Endothelial cell of umbilical vein (primary cell): ENCODE results near the gene IRS1. TPM values are rescaled to one million over a fixed set of nuclear protein-coding genes. Genes with fewer than 3 reads are reported as not detected.

Experiments
- BruUV-seq: library from RNA; stranded (reverse); fragments of 400-500 nt; replicated peaks from 2 replicates; lab custom pipeline; 2021; lab: Mats Ljungman, UMichigan
- CTCF ChIA-PET: fragments of 300-600, 350-600 bp; sonication (Branson Sonifier 250); formaldehyde crosslinking; loops from one replicate; lab custom pipeline; 2021; ENCODE audit warnings: antibody characterized with exemption, inconsistent platforms; lab: Charles Lee
- POLR2A ChIA-PET: fragments of 300-600, 350-600 bp; sonication (Branson Sonifier 250); formaldehyde crosslinking; loops from one replicate; lab custom pipeline; 2021; ENCODE audit warnings: antibody characterized with exemption, inconsistent platforms; lab: Charles Lee
- DNase-seq: peaks from one replicate; pipeline ENCODE4 v3.0.0-alpha.2; 2011; ENCODE audit warnings: low read depth, low spot score
- FAIRE-seq: peaks from 2 replicates; lab custom pipeline; 2011; peaks lifted over from hg19 to GRCh38; lab: Jason Lieb, UNC
- H2AFZ ChIP-seq: 2 replicates; pipeline ENCODE4 v1.6.0; 2012; ENCODE audit warnings: low read depth, low read length, control low read depth, inconsistent platforms
- H3K27ac ChIP-seq: 2 replicates; pipeline ENCODE4 v1.5.1; 2011; ENCODE audit warnings: low read depth, mild to moderate bottlenecking, control low read depth, low read length, moderate library complexity; ENCODE audit not compliant: insufficient read depth
- H3K27me3 ChIP-seq, 2 experiments: 2 replicates each; pipeline versions ENCODE4 v1.6.0 to v1.6.1; 2011; ENCODE audit warnings: low read length in 2 of 2, mixed read lengths in 1 of 2; ENCODE audit not compliant: control insufficient read depth in 2 of 2, insufficient read depth in 2 of 2
- H3K36me3 ChIP-seq, 2 experiments: 2 replicates in 1 of 2; 3 replicates in 1 of 2; pipeline ENCODE4 v1.5.1; 2011; ENCODE audit warnings: low read length in 2 of 2, mild to moderate bottlenecking in 1 of 2, moderate library complexity in 1 of 2; ENCODE audit not compliant: control insufficient read depth in 2 of 2, insufficient read depth in 2 of 2; ENCODE audit errors: extremely low read depth in 1 of 2
- H3K4me1 ChIP-seq: 3 replicates; pipeline ENCODE4 v1.5.1; 2011; ENCODE audit warnings: mild to moderate bottlenecking, low read length; ENCODE audit not compliant: control insufficient read depth, insufficient read depth; ENCODE audit errors: extremely low read depth
- H3K4me2 ChIP-seq: 2 replicates; pipeline ENCODE4 v1.6.1; 2011; ENCODE audit warnings: low read length, control low read depth, mixed read lengths; ENCODE audit not compliant: insufficient read depth
- H3K4me3 ChIP-seq, 3 experiments: fragments of 200-600 bp in 1 of 3; sonication (generic), shearing (Covaris generic) in 1 of 3; replicated peaks in 1 of 3; 2 replicates each; pipeline ENCODE4 v1.5.1; 2011 to 2016; ENCODE audit warnings: control low read depth in 3 of 3, low read length in 3 of 3, mild to moderate bottlenecking in 2 of 3, inconsistent platforms in 1 of 3, low read depth in 1 of 3, moderate library complexity in 1 of 3; ENCODE audit not compliant: insufficient read depth in 1 of 3
- H3K79me2 ChIP-seq: 2 replicates; pipeline ENCODE4 v1.6.0; 2012; ENCODE audit warnings: low read length, inconsistent platforms; ENCODE audit not compliant: control insufficient read depth, insufficient read depth
- H3K9ac ChIP-seq: replicated peaks from 2 replicates; pipeline ENCODE3; 2011; ENCODE audit warnings: low read length, control low read depth; ENCODE audit not compliant: insufficient read depth; ENCODE audit errors: extremely low read depth
- H3K9me1 ChIP-seq: replicated peaks from 3 replicates; pipeline ENCODE4 v1.6.0; 2011; ENCODE audit warnings: mild to moderate bottlenecking, low read length; ENCODE audit not compliant: control insufficient read depth, insufficient read depth; ENCODE audit errors: extremely low read depth
- H3K9me3 ChIP-seq: replicated peaks from 2 replicates; pipeline ENCODE4 v1.5.1; 2012; ENCODE audit warnings: low read length, inconsistent platforms; ENCODE audit not compliant: control insufficient read depth, insufficient read depth
- H4K20me1 ChIP-seq: replicated peaks from 2 replicates; pipeline ENCODE3; 2011; ENCODE audit warnings: mild to moderate bottlenecking, low read length; ENCODE audit not compliant: control insufficient read depth, insufficient read depth; ENCODE audit errors: extremely low read depth
- CTCF ChIP-seq, 2 donors: IDR thresholded peaks; 1 replicate in 1 of 2; 2 replicates in 1 of 2; pipeline ENCODE4 v1.5.1; 2011; ENCODE audit warnings: low read length in 2 of 2, mild to moderate bottlenecking in 2 of 2, moderate library complexity in 2 of 2, control low read depth in 1 of 2, inconsistent platforms in 1 of 2, low read depth in 1 of 2; ENCODE audit not compliant: insufficient read depth in 1 of 2; ENCODE audit errors: extremely low read depth in 1 of 2
- EZH2 ChIP-seq: IDR thresholded peaks from 2 replicates; pipeline ENCODE4 v1.6.1; 2012; ENCODE audit warnings: borderline replicate concordance, low read depth, mild to moderate bottlenecking, moderate library complexity, low read length, inconsistent platforms; ENCODE audit not compliant: severe bottlenecking
- FOS ChIP-seq: IDR thresholded peaks from 2 replicates; pipeline ENCODE4 v1.6.1; 2011; ENCODE audit warnings: mild to moderate bottlenecking, low read length, moderate library complexity, borderline replicate concordance; ENCODE audit not compliant: insufficient read depth
- GATA2 ChIP-seq: IDR thresholded peaks from 2 replicates; pipeline ENCODE4 v1.7.0; 2011; ENCODE audit warnings: low read depth, mild to moderate bottlenecking, moderate library complexity, mixed read lengths, low read length; ENCODE audit not compliant: insufficient read length, insufficient read depth
- JUN ChIP-seq: IDR thresholded peaks from 2 replicates; pipeline ENCODE4 v1.6.1; 2011; ENCODE audit warnings: borderline replicate concordance, low read depth; ENCODE audit not compliant: insufficient read length, insufficient read depth
- MAX ChIP-seq: IDR thresholded peaks from 2 replicates; pipeline ENCODE4 v1.6.1; 2011; ENCODE audit not compliant: insufficient read depth, insufficient read length
- MYC ChIP-seq: IDR thresholded peaks from one replicate; pipeline ENCODE4 v1.6.1; 2011; ENCODE audit warnings: mild to moderate bottlenecking, low read depth, low read length
- POLR2A ChIP-seq: IDR thresholded peaks from 2 replicates; pipeline ENCODE4 v1.6.1; 2012; ENCODE audit warnings: low read depth, mild to moderate bottlenecking, control low read depth, low read length
- POLR2AphosphoS5 ChIP-seq: IDR thresholded peaks from 2 replicates; pipeline ENCODE4 v1.6.1; 2012; ENCODE audit warnings: low read depth, mild to moderate bottlenecking, control low read depth, low read length, moderate library complexity; ENCODE audit not compliant: insufficient read depth
- dilution Hi-C: fragments of 300-500 bp; cut with MboI; formaldehyde crosslinking; loops from one replicate; pipeline ENCODE4 v1.15.0; 2019; ENCODE audit warnings: low sequenced_read_pairs; ENCODE audit not compliant: extremely low pct_ligation_motif_present
- intact Hi-C: fragments of 100-400 bp; cut with micrococcal nuclease; formaldehyde crosslinking; loops from one replicate; pipeline ENCODE4 v1.10.0; 2022
- polyA plus RNA-seq, 4 experiments: library from polyadenylated mRNA; depleted of rRNA in 3 of 4; stranded (reverse) in 3 of 4; unstranded in 1 of 4; fragments of >200 nt; gene quantifications; 2 replicates each; pipeline versions ENCODE4 v1.2.1 to v1.2.3, GENCODE V29; 2011 to 2012; ENCODE audit warnings: missing spikeins in 1 of 4
- total RNA-seq: library from RNA; stranded (reverse); gene quantifications from 2 replicates; pipeline ENCODE4 v1.2.3, GENCODE V29; 2021

Gene IRS1
- total and polyA plus RNA-seq, 2 donors (not counting 3 experiments of a cell fraction or from before 2014, with no cell fraction given): 0.10 to 0.11 TPM

GRCh38 chr2:226835796-226836547 lies 36.4 kb upstream of the IRS1 start, which contains the start of gene RHBDD1:
Gene RHBDD1, plus strand, starts transcription at chr2:226836054. Its CDS starts 28,640 bp downstream, at chr2:226864694.
- TF ChIP-seq FOS (peak; percentile 26), POLR2AphosphoS5 (peak; percentile 87), GATA2 (no peak), EZH2 (no peak), CTCF (IDR thresholded peaks at IDR 0.05; ENCODE audit: extremely low read depth in 1 of 2, insufficient read depth in 1 of 2, low read depth in 1 of 2, low read length in 2 of 2) (no peak), JUN (no peak), MYC (peak; percentile 2), MAX (peak; percentile 91), POLR2A (peak; percentile 67)
- BruUV-seq: TSS peak; percentile 61
- peaks cover 16% of the 10 kb centered on the region for H3K4me1 ChIP-seq
- no peaks in the 10 kb centered on the region for H3K9me1 ChIP-seq
- ChIA-PET POLR2A (interaction anchor here (0.6 kb wide), 1 partner anchor 1171 kb away, joined by 3 read pairs; no protein-coding TSS in a partner anchor), CTCF (interaction anchor here (0.9 to 1.6 kb wide), 5 partner anchors 11 to 1171 kb away, joined by 3 to 12 read pairs (median 4); no protein-coding TSS in a partner anchor)
- H3K27me3 ChIP-seq: no peaks in the 10 kb centered on the region
- H3K36me3 ChIP-seq: no peaks in the 10 kb centered on the region
- FAIRE-seq: peak; percentile 75
- peak within 1 kb of the TSS; percentile 84 for H3K27ac ChIP-seq
- peak within 1 kb of the TSS; percentile 86 for H2AFZ ChIP-seq
- H3K4me3 ChIP-seq: peak within 1 kb of the TSS; percentile 74 to 84 (median 82)
- H3K9me3 ChIP-seq: no peaks in the 10 kb centered on the region
- DNase-seq: peak; percentile 93
- dilution Hi-C loops (no loop called here), intact Hi-C loops (loop anchor here (1.0 to 5.0 kb wide), 4 partner anchors 45 to 1099 kb away; no protein-coding TSS in a partner anchor)
- no peaks in the 10 kb centered on the region for H4K20me1 ChIP-seq
- peak within 1 kb of the TSS; percentile 80 for H3K4me2 ChIP-seq
- peak within 1 kb of the TSS; percentile 77 for H3K9ac ChIP-seq
- H3K79me2 ChIP-seq: peaks cover 2% of the 10 kb centered on the region
